ENCODE results near the gene HAPLN2.

GRCh38 chr1:156616463-156616862, 2.8 kb upstream of the HAPLN2 start:
- TF ChIP-seq, protein P1, sequence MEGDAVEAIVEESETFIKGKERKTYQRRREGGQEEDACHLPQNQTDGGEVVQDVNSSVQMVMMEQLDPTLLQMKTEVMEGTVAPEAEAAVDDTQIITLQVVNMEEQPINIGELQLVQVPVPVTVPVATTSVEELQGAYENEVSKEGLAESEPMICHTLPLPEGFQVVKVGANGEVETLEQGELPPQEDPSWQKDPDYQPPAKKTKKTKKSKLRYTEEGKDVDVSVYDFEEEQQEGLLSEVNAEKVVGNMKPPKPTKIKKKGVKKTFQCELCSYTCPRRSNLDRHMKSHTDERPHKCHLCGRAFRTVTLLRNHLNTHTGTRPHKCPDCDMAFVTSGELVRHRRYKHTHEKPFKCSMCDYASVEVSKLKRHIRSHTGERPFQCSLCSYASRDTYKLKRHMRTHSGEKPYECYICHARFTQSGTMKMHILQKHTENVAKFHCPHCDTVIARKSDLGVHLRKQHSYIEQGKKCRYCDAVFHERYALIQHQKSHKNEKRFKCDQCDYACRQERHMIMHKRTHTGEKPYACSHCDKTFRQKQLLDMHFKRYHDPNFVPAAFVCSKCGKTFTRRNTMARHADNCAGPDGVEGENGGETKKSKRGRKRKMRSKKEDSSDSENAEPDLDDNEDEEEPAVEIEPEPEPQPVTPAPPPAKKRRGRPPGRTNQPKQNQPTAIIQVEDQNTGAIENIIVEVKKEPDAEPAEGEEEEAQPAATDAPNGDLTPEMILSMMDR (IDR thresholded peaks at IDR 0.05; ENCODE audit: poor library complexity) = no peak
- TF ChIP-seq EZH2 (IDR thresholded peaks at IDR 0.05; ENCODE audit: borderline replicate concordance) = no peak

Measured in hepatocyte (in vitro differentiated cells).